OCI-M1 (cell line): ENCODE measurements around the gene ADAMTS6.
"Not testable (repeated sequence)": the region's sequence is repeated elsewhere in the genome, so short reads cannot be mapped to it uniquely, and the experiment has no call there.

Source experiments
- DNase-seq: peaks from one replicate; lab custom pipeline; 2025; lab: John Stamatoyannopoulos, UW

ADAMTS6 gene, protein sequence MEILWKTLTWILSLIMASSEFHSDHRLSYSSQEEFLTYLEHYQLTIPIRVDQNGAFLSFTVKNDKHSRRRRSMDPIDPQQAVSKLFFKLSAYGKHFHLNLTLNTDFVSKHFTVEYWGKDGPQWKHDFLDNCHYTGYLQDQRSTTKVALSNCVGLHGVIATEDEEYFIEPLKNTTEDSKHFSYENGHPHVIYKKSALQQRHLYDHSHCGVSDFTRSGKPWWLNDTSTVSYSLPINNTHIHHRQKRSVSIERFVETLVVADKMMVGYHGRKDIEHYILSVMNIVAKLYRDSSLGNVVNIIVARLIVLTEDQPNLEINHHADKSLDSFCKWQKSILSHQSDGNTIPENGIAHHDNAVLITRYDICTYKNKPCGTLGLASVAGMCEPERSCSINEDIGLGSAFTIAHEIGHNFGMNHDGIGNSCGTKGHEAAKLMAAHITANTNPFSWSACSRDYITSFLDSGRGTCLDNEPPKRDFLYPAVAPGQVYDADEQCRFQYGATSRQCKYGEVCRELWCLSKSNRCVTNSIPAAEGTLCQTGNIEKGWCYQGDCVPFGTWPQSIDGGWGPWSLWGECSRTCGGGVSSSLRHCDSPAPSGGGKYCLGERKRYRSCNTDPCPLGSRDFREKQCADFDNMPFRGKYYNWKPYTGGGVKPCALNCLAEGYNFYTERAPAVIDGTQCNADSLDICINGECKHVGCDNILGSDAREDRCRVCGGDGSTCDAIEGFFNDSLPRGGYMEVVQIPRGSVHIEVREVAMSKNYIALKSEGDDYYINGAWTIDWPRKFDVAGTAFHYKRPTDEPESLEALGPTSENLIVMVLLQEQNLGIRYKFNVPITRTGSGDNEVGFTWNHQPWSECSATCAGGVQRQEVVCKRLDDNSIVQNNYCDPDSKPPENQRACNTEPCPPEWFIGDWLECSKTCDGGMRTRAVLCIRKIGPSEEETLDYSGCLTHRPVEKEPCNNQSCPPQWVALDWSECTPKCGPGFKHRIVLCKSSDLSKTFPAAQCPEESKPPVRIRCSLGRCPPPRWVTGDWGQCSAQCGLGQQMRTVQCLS (N-terminal part only)

DNA sequence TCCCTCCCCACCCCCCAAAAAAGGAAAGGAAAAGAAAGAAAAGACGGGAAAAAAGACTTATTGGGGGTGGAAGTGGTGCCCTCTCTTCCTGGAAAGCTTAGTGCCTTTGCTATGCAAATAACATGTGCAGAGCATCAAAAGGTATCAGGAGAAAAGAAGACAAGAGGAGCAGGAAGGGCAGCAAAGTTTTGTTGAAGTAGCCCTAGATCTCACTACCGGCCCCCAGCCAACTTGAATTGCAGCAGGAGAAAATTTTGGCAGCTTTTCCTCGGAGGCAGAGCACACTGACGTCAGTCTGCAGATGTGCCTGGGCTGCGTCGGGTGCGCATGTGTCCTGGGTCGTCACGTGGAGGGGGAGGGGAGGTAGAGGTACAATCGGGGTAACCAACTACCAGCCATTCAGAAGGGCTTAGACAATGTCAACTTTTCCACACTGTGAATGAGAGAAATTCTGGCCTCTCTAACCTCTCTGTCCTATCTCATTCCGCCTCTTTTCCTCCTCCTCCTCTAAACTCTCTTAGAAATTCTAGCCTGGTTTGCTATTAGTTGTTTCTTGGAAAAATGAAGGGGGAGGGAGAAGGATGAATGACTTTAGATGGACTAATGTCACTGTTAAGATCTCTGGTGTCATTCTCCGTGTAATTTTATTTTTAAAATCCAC is at the start of gene ADAMTS6:
ADAMTS6 (minus strand) TSS at position 286 of the 661 bp plus-strand sequence. CDS start 8,247 bp downstream, outside the sequence.
- peak; percentile 94 for DNase-seq

DNA sequence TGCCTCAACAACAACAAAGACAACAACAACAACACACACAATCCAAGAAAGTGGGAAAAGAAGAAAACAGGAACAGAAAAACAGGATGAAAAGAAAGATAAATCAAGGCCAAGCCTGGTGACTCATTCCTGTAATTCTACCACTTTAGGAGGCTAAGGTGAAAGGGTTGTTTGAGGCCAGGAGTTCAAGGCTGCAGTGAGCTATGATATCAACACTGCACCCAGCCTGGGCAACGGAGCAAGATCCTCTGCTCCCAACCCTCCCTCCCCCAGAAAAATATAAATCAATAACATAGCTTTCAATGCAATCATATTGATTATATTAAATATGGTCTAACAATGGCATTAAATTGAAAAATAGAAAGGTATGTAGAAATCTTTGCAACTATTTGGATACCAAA is 49.2 kb upstream of the ADAMTS6 start:
- DNase-seq: no peak

DNA sequence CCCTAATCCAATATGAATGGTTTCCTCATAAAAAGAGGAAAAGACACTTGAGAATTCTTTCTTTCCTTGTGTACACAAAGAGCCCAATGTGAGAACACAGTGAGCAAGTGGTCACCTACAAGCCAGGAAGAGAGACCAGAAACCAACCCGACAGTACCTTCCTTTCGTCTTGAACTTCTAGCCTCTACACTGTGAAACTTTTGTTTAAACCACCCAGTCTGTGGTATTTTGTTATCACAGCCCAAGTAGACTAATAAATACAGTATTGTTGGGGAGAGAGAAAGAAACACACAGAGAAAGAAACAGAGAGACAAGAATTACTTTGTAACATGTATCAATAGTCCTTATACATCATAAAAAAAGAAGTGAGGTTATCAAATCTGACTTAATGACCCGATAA is 44.0 kb upstream of the ADAMTS6 start:
- DNase-seq: no peak

DNA sequence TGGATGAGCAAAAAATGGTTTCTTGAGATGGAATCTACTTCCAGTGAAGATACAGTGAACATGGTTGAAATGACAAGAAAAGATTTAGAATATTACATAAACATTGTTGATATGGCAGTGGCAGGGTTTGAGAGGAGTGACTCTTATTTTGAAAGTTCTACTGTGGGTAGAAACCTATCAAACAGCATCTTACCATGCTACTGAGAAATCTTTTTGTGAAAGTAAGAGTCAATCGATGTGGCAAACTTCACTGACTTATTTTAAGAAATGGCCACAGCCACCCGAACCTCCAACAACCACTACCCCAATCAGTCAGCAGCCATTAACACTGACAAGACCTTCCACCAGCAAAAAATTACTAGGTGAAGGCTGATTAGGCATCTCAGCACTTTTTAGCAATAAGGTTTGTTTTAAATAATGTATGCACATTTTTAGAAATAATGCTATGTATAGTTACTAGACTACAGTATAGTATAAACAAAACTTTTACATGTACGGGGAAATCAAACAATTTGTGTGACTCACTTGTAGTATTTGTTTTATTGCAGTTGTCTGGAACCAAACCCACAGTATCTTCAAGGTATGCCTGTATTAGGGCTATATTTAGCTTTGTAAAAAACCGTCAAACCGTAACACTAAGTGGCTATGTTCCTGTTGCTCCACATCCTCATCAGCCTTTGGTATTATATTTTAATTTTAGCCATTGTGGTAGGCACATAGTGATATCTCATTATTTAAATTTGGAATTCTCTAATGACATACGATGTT is 30.6 kb upstream of the ADAMTS6 start:
- peak; percentile 19 for DNase-seq

DNA sequence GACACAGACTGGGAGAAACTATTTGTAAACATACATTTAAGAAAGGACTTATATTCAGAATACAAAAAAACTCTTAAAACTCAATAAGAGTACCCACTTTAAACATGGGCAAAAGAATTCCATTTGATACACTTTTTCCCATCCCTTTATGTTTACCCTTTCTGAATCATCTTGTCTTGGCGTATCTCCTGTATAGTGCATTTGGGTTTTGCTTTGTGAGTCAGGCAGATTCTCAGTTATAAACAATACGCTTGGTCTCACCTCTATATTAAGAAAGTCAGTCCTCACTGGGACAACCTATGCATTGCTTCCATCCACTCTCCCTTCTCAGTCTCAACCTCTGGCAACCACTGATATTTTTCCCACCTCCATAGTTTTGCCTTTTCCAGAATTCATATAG is 27.3 kb upstream of the ADAMTS6 start:
- no peak for DNase-seq

DNA sequence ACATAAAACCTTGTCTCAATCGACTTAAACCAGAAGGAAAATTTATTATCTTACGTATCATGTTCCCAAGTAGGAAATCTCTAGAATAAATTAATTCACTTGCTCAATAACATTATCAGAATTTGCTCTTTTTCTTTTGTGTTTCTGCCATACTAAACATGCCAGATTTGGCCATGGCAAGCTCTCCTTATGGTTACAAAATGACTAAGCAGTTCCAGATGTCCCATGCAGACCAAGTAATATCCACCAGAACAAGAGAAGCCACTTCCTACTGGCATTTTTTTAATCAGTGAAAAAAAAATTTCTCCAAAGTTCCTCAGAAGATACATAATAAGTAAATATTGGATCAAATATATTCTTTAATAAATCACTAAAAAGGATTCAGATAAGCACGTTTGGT is 25.2 kb upstream of the ADAMTS6 start:
- DNase-seq: peak; percentile 9

DNA sequence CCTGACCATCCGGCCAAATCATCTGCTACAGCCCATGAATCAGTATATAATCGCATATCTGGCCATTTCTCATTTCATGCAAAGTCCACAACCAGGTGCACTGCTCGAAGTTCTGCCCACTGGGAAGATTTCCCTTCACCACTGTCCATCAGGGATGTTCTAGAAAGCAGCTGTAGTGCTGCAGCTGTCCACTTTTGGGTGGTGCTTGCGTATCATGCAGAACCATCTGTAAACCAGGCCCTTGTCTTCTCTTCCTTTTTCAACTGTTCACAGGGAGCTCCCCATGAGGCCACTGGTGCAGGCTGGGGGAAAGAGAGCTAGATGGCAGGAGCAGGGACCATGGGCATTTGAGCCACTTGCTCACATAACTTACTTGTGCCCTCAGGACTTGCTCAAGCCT is 7.4 kb upstream of the ADAMTS6 start:
- DNase-seq: no peak

DNA sequence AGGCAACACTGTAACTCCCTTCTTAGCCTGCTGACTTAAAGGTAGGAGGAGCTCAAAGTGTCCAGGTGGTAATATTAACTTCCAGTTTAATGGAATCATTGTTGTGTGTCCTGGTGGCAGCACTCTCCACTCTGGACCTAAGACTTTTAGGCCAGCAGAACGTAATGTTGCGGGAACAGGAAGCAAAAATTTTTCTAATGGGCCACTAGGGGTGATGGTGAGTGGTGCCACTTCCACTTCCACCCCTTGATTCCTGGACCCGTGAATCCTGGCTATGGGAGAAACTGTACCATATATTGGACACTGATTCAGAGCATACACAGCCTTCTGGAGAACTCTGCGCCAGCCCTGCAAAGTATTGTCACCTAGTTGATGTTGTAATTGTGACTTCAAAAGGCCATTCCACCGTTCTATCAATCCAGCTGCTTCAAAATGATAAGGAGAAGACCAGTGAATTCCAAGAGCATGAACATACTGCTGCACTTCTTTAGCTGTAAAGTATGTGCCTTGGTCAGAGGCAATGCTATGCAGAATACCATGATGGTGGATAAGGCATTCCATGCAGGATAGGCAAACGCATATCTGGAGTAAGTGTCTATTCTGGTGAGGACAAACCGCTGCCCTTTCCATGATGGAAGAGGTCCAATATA is 6.4 kb upstream of the ADAMTS6 start:
- not testable (repeated sequence) for DNase-seq

DNA sequence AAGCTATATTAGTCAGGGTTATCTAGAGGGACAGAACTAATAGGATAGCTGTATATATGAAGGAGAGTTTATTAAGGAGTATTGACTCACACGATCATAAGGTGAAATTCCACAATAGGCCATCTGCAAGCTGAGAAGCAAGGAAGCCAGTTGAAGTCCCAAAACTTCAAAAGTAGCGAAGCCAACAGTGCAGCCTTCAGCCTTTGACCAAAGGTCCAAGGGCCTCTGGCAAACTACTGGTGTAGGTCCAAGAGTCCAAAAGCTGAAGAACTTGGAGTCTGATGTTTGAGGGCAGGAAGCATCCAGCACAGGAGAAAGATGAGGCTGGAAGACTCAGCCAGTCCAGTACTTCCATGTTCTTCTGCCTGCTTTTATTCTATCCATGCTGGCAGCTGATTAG is 5.1 kb upstream of the ADAMTS6 start:
- DNase-seq: not testable (repeated sequence)

DNA sequence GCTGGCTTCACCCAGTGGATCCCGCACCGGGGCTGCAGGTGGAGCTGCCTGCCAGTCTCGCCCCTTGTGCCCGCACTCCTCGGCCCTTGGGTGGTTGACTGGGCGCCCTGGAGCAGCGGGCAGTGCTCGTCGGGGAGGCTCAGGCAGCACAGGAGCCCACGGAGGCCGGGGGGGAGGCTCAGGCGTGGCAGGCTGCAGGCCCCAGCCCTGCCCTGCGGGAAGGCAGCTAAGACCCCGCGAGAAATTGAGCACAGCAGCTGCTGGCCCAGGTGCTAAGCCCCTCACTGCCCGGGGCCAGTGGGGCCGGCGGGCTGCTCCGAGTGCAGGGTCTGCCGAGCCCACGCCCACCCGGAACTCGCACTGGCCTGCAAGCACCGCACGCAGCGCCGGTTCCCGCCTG is 3.7 kb upstream of the ADAMTS6 start:
- no peak for DNase-seq

DNA sequence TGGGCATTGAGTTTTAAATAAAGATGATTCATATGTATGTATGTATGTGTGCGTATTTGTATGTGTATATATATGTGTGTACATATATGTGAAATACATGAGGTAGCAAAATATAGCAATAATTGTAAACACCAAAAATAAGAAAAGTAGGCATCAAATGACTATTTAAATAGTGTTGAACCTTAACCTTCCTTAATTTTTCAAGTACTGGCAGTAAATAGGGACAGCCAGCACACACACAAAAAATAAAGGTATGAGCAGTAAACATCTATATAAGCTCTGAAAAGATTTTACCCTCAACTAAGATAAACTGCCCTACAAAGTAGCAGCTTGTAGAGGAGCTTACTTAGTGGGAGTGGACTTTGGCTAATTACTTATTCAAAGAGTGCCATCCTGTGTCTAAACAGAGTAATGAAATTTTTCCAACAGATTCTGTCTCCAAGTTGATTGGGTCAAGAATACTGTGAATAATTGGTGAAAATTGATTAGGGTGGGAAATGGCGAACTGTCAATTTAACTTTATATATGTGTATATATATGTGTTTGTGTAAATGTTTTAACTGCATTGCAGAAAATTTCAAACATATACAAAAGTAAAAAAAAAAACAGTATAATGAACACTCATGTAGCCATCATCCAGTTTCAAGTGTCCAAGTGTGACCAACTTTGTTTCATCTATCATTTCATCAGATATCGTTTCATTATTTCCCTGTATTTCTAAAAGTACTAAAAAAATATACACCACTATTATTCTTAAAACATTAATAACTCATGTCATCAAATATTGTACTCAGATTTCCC is 2.0 kb upstream of the ADAMTS6 start:
- DNase-seq: peak; percentile 87

DNA sequence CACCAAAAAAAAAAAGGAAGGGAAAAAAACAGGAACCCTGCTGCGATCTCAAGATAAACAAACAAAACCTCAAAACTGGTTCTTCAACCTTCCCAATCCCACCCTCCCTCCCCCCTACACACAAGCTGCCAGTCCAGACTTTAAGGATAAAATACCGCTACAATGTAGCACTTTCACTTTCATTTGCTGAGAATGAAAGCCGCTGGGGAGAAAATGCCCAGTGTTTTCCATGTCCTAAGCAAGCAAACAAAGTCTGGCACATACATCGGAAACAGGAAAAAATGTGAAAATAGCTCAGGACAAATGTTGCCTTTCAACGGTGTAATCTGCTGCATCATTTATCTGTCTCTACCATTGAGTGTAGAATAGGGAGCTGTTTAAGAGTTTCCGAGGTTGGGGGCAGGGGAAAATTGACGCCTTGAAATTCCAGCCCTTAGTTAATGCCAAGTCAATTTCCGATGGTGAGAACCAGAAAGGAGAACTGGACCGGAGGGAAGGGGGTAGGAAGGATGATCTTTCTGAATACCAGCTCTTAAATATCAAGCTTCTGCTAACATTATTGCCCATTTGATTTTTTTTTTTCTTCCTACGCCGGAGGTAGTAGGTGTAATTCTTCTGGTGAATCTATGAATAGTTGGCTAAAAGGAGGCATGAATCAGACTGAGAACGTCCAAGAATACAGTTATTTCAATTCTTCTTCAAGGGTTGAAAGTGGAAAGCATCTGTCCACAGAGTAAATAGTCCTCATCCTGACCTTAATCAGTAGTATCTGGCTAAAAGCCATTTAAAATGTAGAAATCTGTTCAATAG is 1.2 kb upstream of the ADAMTS6 start:
- peak; percentile 92 for DNase-seq

DNA sequence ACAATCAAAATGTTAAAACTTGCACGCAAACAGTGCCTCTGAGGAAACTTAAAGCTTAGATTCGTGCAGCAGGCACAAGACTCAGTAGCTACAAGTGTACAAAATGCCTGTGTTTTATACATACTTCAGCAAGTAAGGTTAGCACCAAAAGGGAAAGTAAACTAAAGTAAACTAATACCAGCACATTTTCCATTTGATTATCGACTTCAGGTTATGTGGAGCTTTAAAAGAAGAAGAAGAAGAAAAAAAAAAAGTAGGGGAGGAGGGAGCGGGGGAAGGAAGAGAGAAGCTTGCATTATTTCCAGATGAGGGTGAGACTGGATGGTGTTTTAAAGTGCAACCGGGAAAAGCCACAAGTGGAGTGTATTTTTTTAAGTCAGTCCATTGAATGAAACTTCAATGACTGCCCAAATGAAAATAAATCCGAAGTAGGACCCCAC is 596 bp upstream of the ADAMTS6 start:
- peak; percentile 90 for DNase-seq

DNA sequence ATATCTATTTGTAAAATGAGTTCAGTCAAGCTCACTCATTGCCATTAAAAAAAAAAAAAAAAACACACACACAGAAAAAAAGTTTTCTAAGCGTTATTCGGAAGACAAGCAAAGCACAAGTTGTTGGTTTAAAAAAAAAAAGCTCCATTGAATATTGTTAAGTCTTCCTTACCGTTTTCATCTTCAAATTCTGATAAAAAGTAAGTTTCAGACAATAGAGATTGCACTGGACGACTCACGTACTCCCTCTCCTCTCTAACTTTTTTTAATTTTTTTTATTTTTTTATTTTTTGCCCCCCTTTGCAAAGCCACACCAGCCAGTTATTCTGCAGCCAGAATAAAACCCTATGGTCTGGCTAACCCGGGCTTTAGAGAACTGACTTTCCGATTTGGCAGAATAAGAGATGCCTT is 544 bp downstream of the ADAMTS6 start:
- no peak for DNase-seq

DNA sequence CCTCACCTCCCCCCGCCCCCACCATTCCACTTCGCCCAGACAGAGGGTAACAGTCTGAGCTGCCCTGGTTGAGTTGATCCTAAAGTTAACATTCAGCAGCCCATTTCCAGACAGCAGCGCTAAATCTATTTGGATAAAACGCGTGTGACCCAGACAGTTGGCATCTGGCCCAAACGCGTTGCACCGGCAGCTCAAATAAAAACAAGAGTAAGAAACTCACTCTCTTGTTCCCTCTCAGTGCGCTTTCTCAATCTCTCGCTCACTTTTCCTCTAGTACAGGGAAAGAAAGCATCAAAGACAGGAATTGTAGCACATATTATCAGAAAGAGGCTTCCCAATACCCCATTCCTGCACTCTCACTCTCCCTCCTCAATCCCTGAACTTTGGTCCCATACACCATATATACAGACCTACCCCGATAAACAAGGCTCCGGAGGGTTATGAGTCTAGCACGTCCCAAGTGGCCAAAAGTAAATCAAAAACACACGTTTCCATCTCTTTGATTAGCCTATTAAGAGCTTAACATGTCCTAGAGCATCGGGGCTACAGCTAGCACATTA is 1.3 kb downstream of the ADAMTS6 start:
- DNase-seq: peak; percentile 85

DNA sequence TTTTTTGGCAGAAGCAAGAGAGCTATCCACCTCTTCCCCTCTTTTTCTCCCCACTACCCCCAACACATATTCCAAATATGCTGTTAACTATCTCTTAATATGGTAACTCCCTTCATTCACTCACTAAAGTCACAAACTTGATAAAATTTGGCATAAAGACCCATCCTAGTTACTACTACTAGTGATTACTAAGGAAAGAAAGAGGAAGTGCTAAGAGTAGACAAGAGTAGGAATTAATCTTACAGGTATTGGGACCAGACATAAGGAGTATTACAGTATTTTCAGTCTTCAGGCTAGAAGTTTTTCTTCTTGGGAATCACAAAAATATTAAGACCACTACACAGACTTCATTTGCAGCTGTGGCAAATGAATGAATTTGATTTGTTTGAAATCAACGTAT is 2.2 kb downstream of the ADAMTS6 start:
- DNase-seq: peak; percentile 45

DNA sequence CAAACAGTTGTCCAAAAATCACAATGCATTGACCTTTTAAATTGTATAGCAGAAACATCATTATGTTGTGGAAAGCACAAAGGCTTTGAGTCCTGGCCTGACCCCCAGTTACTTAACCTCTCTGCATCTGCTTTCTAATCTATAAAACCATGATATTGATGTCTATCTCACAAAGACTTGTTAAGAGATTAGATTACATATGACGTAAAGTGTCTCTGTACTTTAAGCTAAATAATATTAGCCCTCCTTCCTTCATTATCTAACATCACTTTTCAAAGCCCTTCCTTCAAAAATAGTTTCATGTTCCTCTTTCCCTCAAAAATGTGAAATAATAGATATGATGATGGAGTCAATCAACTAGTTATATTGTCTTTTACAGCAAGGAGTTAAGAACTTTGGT is 3.4 kb downstream of the ADAMTS6 start:
- no peak for DNase-seq

DNA sequence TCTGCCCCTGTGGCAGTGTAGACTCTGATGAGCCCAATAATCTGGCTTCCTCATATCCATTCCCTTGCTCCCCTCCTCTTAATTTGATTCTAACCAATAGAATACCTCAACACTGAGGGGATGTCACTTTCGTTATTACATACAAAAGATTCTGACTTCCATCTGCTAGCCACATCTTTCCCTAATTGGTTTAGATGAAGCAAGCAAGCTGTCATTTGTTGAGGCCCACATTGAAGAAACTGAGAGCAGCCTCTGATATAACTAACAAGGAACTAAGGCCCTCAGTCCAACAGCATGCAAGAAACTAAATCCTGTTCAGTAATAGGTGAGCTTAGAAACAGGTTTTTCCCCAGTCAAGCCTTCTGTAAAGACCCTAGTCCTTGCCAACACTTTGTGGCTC is 5.8 kb downstream of the ADAMTS6 start:
- DNase-seq: peak; percentile 21

DNA sequence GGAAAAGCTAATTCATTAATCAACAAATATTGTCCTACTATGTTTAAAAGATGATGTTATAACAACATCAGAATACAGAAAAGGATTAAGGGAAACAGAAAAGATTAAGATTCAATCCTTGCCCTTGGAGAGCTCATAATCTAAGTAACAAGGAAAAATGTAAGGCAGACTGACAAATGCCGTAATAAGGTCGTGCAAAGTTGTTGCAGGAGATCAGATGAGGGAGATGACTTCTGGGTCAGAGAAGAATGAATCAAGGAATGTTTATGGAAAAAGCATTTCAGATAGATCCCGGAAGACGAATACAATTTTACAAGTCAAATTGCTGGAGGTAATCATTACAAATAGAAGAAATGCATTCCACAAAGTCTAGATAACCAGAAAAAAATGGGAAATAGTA is 6.4 kb downstream of the ADAMTS6 start:
- DNase-seq: no peak
